Kidney tubule cell (primary cell): ENCODE measurements around the gene MAP4K1.
"Not testable (repeated sequence)": the region's sequence is repeated elsewhere in the genome, so short reads cannot be mapped to it uniquely, and the experiment has no call there.

Experiments used
- DNase-seq: peaks from one replicate; pipeline ENCODE4 v3.0.0-alpha.2; 2018; ENCODE audit warnings: low spot score

MAP4K1 gene

GRCh38 chr19:38624822-38625221 is 7.1 kb upstream of the MAP4K1 start:
- DNase-seq = no peak

GRCh38 chr19:38619361-38620174 is 1.8 kb upstream of the MAP4K1 start:
- no peak for DNase-seq

- peak; percentile 99 for DNase-seq
These were observed 1.0 kb upstream of the MAP4K1 start, which contains the start of gene EIF3K for GRCh38 chr19:38618590-38619360. Gene EIF3K (plus strand): TSS chr19:38619188. CDS start chr19:38619269, 81 bp downstream.

- no peak for DNase-seq
These were observed 430 bp downstream of the MAP4K1 start for GRCh38 chr19:38617283-38617763.

GRCh38 chr19:38616265-38616664 is 1.5 kb downstream of the MAP4K1 start:
- DNase-seq = no peak

- no peak for DNase-seq
These were observed 2.7 kb downstream of the MAP4K1 start for GRCh38 chr19:38615007-38615581.

- DNase-seq = no peak
These were observed 3.5 kb downstream of the MAP4K1 start for GRCh38 chr19:38614289-38614688.

- DNase-seq = no peak
These were observed 11.6 kb downstream of the MAP4K1 start for GRCh38 chr19:38606131-38606530.

GRCh38 chr19:38602856-38603255 is 14.9 kb downstream of the MAP4K1 start:
- not testable (repeated sequence) for DNase-seq

- no peak for DNase-seq
These were observed 18.0 kb downstream of the MAP4K1 start for GRCh38 chr19:38599722-38600121.

GRCh38 chr19:38597075-38597474 is 20.7 kb downstream of the MAP4K1 start:
- no peak for DNase-seq

GRCh38 chr19:38596057-38596981 is 21.4 kb downstream of the MAP4K1 start:
- peak; percentile 41 for DNase-seq

- no peak for DNase-seq
These were observed 24.8 kb downstream of the MAP4K1 start for GRCh38 chr19:38592940-38593339.

GRCh38 chr19:38588041-38588440 is 29.7 kb downstream of the MAP4K1 start:
- no peak for DNase-seq

GRCh38 chr19:38587562-38587961 is 30.2 kb downstream of the MAP4K1 start:
- no peak for DNase-seq

GRCh38 chr19:38583985-38584305 is 33.8 kb downstream of the MAP4K1 start:
- DNase-seq = no peak

GRCh38 chr19:38583219-38583984 is 34.4 kb downstream of the MAP4K1 start:
- DNase-seq = no peak

GRCh38 chr19:38580080-38580479 is 37.7 kb downstream of the MAP4K1 start:
- no peak for DNase-seq

- DNase-seq = not testable (repeated sequence)
These were observed 38.4 kb downstream of the MAP4K1 start for GRCh38 chr19:38579304-38579703.

- DNase-seq = no peak
These were observed 39.9 kb downstream of the MAP4K1 start for GRCh38 chr19:38577826-38578225.

- no peak for DNase-seq
These were observed 46.1 kb downstream of the MAP4K1 start for GRCh38 chr19:38571682-38572081.
